Vagina (tissue), 2 donors: ENCODE results near the gene PCDHA5. TPM values are rescaled to one million over a fixed set of nuclear protein-coding genes. Genes with fewer than 3 reads are reported as not detected.
A peak's percentile ranks its signal among the peaks of the same experiment; 100 is the strongest.
"Not testable (repeated sequence)": the region's sequence is repeated elsewhere in the genome, so short reads cannot be mapped to it uniquely, and the experiment has no call there.

Experiments
- DNase-seq, 2 donors: peaks; one replicate each; pipeline ENCODE4 v3.0.0-alpha.2; 2017; ENCODE audit errors: extremely low spot score in 2 of 2
- H3K27ac ChIP-seq: fragments of 200-600 bp; sonication (generic); one replicate; pipeline ENCODE4 v1.5.1; 2019
- H3K27me3 ChIP-seq: fragments of 200-600 bp; sonication (generic); one replicate; pipeline ENCODE4 v1.5.1; 2019
- H3K36me3 ChIP-seq, 2 donors: fragments of 200-600 bp; sonication (generic); one replicate each; pipeline ENCODE4 v1.5.1; 2017 to 2019
- H3K4me1 ChIP-seq: fragments of 200-600 bp; sonication (generic); one replicate; pipeline ENCODE4 v1.5.1; 2019
- H3K4me3 ChIP-seq, 2 donors: fragments of 200-600 bp; sonication (generic); 1 replicate in 1 of 2; 2 replicates in 1 of 2; pipeline ENCODE4 v1.5.1; 2016 to 2019
- H3K9me3 ChIP-seq: fragments of 200-600 bp; sonication (generic); one replicate; pipeline ENCODE4 v1.5.1; 2019
- CTCF ChIP-seq, 3 experiments: fragments of 450-650 bp in 2 of 3; fragments of 200-600 bp in 1 of 3; sonication (generic) in 1 of 3; IDR thresholded peaks; one replicate each; pipeline ENCODE4 v1.5.1; 2017 to 2019; ENCODE audit warnings: antibody characterized with exemption in 3 of 3, mild to moderate bottlenecking in 2 of 3, moderate library complexity in 2 of 3
- POLR2A ChIP-seq, 2 donors: fragments of 450-650 bp; IDR thresholded peaks; one replicate each; pipeline ENCODE4 v1.6.1; 2017; ENCODE audit warnings: antibody characterized with exemption in 2 of 2, mild to moderate bottlenecking in 2 of 2, moderate library complexity in 2 of 2
- POLR2AphosphoS5 ChIP-seq, 2 donors: sonication (generic); formaldehyde crosslinking; IDR thresholded peaks; one replicate each; pipeline ENCODE4 v1.9.0; 2017; ENCODE audit warnings: antibody characterized with exemption in 2 of 2, mild to moderate bottlenecking in 2 of 2, low read depth in 1 of 2; ENCODE audit not compliant: insufficient read depth in 1 of 2
- intact Hi-C: fragments of 100-400 bp; cut with DNase I; formaldehyde crosslinking; loops from one replicate; pipeline ENCODE4 v1.15.1; 2023
- total RNA-seq: library from RNA; depleted of rRNA; stranded (reverse); fragments of >200 nt; gene quantifications from one replicate; pipeline ENCODE4 v1.2.3, GENCODE V29; 2016

PCDHA5 gene
- total RNA-seq, 1 donor from 2014 or later: 0.25 TPM

- intact Hi-C loops: no loop called here
- TF ChIP-seq CTCF (IDR thresholded peaks at IDR 0.05): no peak
- no peak for TF ChIP-seq POLR2A (IDR thresholded peaks at IDR 0.05)
- no peak for TF ChIP-seq POLR2AphosphoS5 (IDR thresholded peaks at IDR 0.05; ENCODE audit: insufficient read depth in 1 of 2, low read depth in 1 of 2)
- Histone ChIP-seq H3K27ac (no peak within 1 kb of the TSS), H3K9me3 (peaks cover 13% of the 10 kb centered on the region), H3K4me1 (no peaks in the 10 kb centered on the region), H3K36me3 (no peaks in the 10 kb centered on the region), H3K4me3 (peak within 1 kb of the TSS; percentile 21 to 34), H3K27me3 (no peaks in the 10 kb centered on the region)
- DNase-seq: no peak
Observed at GRCh38 chr5:140800816-140801493, 20.5 kb upstream of the PCDHA5 start, which contains the start of gene PCDHA3. Gene PCDHA3, plus strand, starts transcription at chr5:140801057.

GRCh38 chr5:140801494-140801841 is 19.9 kb upstream of the PCDHA5 start:
- H3K4me1 ChIP-seq: no peaks in the 10 kb centered on the region
- no peak for DNase-seq
- no peak overlapping the region for H3K27ac ChIP-seq
- intact Hi-C loops: no loop called here
- H3K9me3 ChIP-seq: peaks cover 13% of the 10 kb centered on the region
- peak overlapping the region; percentile 21 to 34 for H3K4me3 ChIP-seq
- H3K36me3 ChIP-seq: no peaks in the 10 kb centered on the region
- no peaks in the 10 kb centered on the region for H3K27me3 ChIP-seq
- no peak for TF ChIP-seq POLR2AphosphoS5 (IDR thresholded peaks at IDR 0.05; ENCODE audit: insufficient read depth in 1 of 2, low read depth in 1 of 2)
- no peak for TF ChIP-seq CTCF (IDR thresholded peaks at IDR 0.05)
- TF ChIP-seq POLR2A (IDR thresholded peaks at IDR 0.05): no peak

GRCh38 chr5:140802381-140802780 is 19.0 kb upstream of the PCDHA5 start:
- H3K27ac ChIP-seq, DNase-seq, H3K36me3 ChIP-seq, H3K9me3 ChIP-seq, intact Hi-C loops, H3K4me1 ChIP-seq, H3K27me3 ChIP-seq, H3K4me3 ChIP-seq: not testable (repeated sequence)

GRCh38 chr5:140802781-140803271 is 18.6 kb upstream of the PCDHA5 start:
- Histone ChIP-seq H3K27ac (no peak overlapping the region), H3K9me3 (peaks cover 7% of the 10 kb centered on the region), H3K36me3 (no peaks in the 10 kb centered on the region), H3K27me3 (no peaks in the 10 kb centered on the region), H3K4me3 (peak overlapping the region in 1 of 2 donors; percentile 3), H3K4me1 (no peaks in the 10 kb centered on the region)
- TF ChIP-seq CTCF (IDR thresholded peaks at IDR 0.05) (no peak), POLR2AphosphoS5 (IDR thresholded peaks at IDR 0.05; ENCODE audit: insufficient read depth in 1 of 2, low read depth in 1 of 2) (no peak), POLR2A (IDR thresholded peaks at IDR 0.05) (no peak)
- DNase-seq: no peak
- intact Hi-C loops: no loop called here

GRCh38 chr5:140806834-140807775 is 14.3 kb upstream of the PCDHA5 start, which contains the start of gene PCDHA4:
Gene PCDHA4, plus strand, starts transcription at chr5:140807068.
- Histone ChIP-seq H3K36me3 (no peaks in the 10 kb centered on the region), H3K9me3 (peaks cover 7% of the 10 kb centered on the region), H3K4me1 (no peaks in the 10 kb centered on the region), H3K27me3 (no peaks in the 10 kb centered on the region), H3K27ac (no peak within 1 kb of the TSS), H3K4me3 (peak within 1 kb of the TSS; percentile 13 to 41)
- intact Hi-C loops: no loop called here
- no peak for DNase-seq
- TF ChIP-seq POLR2AphosphoS5 (IDR thresholded peaks at IDR 0.05; ENCODE audit: insufficient read depth in 1 of 2, low read depth in 1 of 2) (no peak), POLR2A (IDR thresholded peaks at IDR 0.05) (no peak), CTCF (IDR thresholded peaks at IDR 0.05) (no peak)

GRCh38 chr5:140808241-140808888 is 13.0 kb upstream of the PCDHA5 start:
- H3K27me3 ChIP-seq, intact Hi-C loops, H3K4me1 ChIP-seq, H3K36me3 ChIP-seq, DNase-seq, H3K9me3 ChIP-seq, H3K4me3 ChIP-seq, H3K27ac ChIP-seq: not testable (repeated sequence)
